Mucosa of rectum (tissue), 2 donors: ENCODE measurements around the gene MST1R.
"Not testable (repeated sequence)": the region's sequence is repeated elsewhere in the genome, so short reads cannot be mapped to it uniquely, and the experiment has no call there.

Experiments
- H3K27ac ChIP-seq, 2 donors: one replicate each; pipeline ENCODE4 v1.7.0; 2013; ENCODE audit warnings: inconsistent platforms in 2 of 2, low read depth in 2 of 2, low read length in 2 of 2
- H3K27me3 ChIP-seq, 2 donors: one replicate each; pipeline ENCODE4 v1.7.0; 2013; ENCODE audit warnings: low read length in 2 of 2; ENCODE audit not compliant: control insufficient read depth in 2 of 2, insufficient read depth in 2 of 2
- H3K36me3 ChIP-seq, 2 donors: one replicate each; pipeline ENCODE4 v1.7.0; 2013; ENCODE audit warnings: low read length in 2 of 2; ENCODE audit not compliant: control insufficient read depth in 2 of 2, insufficient read depth in 2 of 2
- H3K4me1 ChIP-seq, 2 donors: one replicate each; pipeline ENCODE4 v1.7.0; 2013; ENCODE audit warnings: low read length in 2 of 2, mild to moderate bottlenecking in 1 of 2; ENCODE audit not compliant: control insufficient read depth in 2 of 2, insufficient read depth in 2 of 2
- H3K4me3 ChIP-seq, 2 donors: one replicate each; pipeline ENCODE4 v1.7.0; 2013; ENCODE audit warnings: low read length in 2 of 2
- H3K9ac ChIP-seq, 2 donors: one replicate each; pipeline ENCODE4 v1.7.0; 2013; ENCODE audit warnings: low read length in 2 of 2, low read depth in 1 of 2, mild to moderate bottlenecking in 1 of 2
- H3K9me3 ChIP-seq, 2 donors: one replicate each; pipeline ENCODE4 v1.7.0; 2013; ENCODE audit warnings: low read length in 2 of 2; ENCODE audit not compliant: control insufficient read depth in 2 of 2
- donor health status: healthy.
- donor health status: Normal muscosa, but diverticular disease.

Gene MST1R

DNA sequence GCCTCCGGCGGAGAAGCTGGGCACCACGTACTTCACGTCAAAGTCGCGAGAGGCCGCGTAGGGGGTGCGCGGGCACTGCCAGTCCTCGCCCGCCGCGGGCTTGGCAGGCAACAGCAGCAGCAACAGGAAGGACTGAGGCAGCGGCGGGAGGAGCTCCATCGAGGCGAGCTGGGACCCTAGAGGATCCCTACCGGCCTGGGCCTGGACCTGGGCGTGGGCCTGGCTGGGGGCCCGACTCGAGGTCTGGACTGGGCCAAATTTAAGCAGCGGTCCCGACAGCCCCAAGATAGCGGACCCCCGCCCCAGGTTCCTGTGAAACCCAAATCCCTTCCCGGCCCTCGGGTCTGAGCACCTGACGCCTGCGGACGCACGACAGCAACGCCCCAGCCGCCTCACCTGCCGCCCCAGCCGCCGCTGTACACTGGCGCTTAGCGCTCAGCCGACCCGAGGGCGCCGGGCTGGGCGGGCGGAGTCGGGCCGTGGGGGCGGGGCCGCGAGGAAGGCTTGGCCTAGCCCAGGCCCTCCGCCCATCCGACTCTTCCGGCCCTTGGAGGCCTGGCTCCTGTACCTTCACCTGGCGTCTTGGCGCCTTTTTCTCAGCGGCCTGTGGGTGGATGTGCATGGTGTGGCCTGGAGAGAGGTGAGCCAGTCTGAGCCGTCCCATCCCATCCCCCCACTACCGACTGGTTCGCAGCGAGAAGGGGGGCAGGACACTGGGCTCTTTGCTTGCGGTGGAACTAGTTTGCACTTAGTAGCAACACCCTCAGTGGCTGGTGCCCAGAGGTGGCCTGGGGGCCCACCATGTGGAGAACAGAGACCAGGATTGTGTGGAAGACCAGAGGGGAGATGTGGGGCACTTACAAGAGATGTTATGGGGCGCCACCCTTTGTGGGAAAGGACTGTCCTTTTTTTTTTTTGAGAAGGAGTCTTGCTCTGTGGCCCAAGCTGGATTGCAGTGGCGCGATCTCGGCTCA, at the start of gene MST1R:
Gene MST1R (minus strand): TSS at position 423 of the 974 bp plus-strand sequence. CDS start 264 bp downstream, at position 159.
- Histone ChIP-seq H3K27ac (peak within 1 kb of the TSS; percentile 82 to 92), H3K27me3 (no peaks in the 10 kb centered on the region), H3K4me3 (peak within 1 kb of the TSS; percentile 75 to 76), H3K9ac (peak within 1 kb of the TSS; percentile 75 to 92), H3K4me1 (peaks cover 59 to 64% of the 10 kb centered on the region in 2 donors), H3K36me3 (peaks cover 2 to 3% of the 10 kb centered on the region in 2 donors), H3K9me3 (no peaks in the 10 kb centered on the region)

DNA sequence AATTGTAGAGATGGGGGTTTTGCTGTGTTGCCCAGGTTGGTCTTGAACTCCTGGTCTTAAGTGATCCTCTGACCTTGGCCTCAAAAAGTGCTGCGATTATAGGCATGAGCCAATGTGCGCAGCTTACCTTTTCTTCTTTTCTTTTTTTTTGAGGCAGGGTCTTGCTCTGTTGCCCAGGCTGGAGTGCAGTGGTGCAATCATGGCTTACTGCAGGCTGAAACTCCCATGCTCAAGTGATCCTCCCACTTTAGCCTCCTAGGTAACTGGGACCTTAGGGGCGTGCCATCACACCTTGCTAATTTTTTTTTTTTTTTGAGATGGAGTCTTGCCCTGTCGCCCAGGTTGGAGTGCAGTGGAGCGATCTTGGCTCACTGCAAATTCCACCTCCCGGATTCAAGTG, 49.3 kb upstream of the MST1R start:
- Histone ChIP-seq H3K9ac (no peak overlapping the region), H3K4me1 (peaks cover 0 to 5% of the 10 kb centered on the region in 2 donors), H3K4me3 (no peak overlapping the region), H3K27me3 (no peaks in the 10 kb centered on the region), H3K27ac (no peak overlapping the region), H3K36me3 (no peaks in the 10 kb centered on the region), H3K9me3 (no peaks in the 10 kb centered on the region)

DNA sequence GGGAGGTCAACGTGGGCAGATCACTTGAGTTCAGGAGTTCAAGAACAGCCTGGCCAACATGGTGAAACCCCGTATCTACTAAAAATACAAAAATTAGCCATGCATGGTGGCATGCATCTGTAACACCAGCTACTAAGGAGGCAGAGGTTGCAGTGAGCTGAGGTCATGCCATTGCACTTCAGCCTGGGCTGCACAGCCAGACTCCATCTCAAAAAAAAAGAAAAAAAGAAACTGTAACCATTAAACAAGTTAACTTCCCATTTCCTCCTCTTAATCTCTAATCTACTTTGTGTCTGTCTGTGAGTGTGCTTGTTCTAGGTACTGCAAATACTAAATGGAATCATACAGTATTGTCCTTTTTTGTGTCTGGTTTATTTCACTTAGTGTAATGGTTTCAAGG, 39.0 kb upstream of the MST1R start:
- no peaks in the 10 kb centered on the region for H3K36me3 ChIP-seq
- H3K27me3 ChIP-seq: no peaks in the 10 kb centered on the region
- no peak overlapping the region for H3K9ac ChIP-seq
- no peak overlapping the region for H3K27ac ChIP-seq
- H3K9me3 ChIP-seq: no peaks in the 10 kb centered on the region
- no peak overlapping the region for H3K4me3 ChIP-seq
- H3K4me1 ChIP-seq: peaks cover 7 to 8% of the 10 kb centered on the region in 2 donors

DNA sequence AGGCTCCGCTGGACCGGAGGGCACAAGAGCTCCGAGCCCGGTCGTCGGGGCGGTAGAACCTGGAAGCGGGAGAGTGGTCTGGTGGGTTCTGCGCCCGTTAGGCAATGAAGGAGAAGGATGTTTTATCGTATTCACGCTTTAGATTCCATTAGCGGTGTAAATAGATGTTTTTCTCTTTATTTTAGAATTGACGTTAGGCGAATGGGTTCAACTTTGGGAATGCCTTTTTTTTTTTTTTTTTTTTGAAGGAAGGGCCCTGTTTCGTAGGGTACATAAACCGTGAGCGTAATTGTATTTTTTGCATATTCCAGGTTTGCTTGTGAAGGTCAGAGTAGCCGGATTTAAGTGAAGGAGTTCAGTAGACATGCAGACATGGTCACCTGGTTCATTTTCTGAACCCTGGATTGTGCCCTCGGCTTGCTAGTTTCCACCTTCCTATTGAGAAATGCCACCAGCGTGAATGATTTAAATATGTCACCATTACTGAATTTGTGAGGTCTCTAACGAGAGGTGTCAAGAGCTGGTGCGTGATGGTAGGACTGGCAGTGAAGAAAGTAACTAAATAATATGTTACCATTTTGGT, 37.1 kb upstream of the MST1R start:
- Histone ChIP-seq H3K4me3 (peak overlapping the region; percentile 95 to 96), H3K27ac (peak overlapping the region; percentile 98), H3K27me3 (no peaks in the 10 kb centered on the region), H3K9ac (peak overlapping the region; percentile 86 to 88), H3K9me3 (no peaks in the 10 kb centered on the region), H3K36me3 (no peaks in the 10 kb centered on the region), H3K4me1 (peaks cover 7 to 8% of the 10 kb centered on the region in 2 donors)

DNA sequence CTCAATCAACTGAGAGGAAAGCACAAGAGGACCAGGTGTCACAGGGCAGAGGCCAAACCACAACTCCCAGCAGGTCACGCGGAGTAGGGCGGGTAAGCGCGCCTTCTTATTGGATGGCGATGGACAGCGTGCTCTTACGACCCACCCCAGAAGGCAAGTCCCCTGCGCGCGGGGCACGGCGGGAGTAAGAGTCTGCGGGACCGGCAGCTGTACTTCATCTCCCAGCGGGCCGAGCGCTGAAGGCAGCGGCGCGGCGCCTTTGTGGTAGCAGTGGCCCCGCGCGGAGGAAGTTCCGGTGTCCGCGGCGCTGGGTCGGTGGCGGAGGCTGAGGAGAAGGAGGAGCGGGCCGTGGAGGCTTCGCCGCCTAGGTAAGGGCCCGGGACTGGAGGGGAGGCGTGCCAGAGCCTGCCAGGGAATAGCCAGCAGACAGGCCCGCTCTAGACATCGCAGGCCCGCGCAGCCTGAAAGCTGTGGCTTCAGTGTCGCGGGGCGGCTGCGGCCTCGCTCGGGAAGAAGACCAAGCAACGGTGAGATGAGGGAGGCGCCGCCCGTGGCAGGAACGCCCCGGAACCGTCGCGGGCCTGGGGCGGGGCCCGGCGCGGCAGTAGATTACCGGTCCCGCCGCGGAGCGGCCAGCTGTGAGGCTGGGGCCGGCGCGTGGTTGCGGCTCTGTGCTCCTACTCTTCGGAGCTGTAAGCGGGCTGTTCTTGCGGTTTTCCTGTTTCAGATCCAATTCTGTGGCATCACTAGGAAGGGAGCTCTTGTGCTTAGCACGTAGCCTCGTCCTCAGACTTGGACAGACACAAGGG, 36.4 kb upstream of the MST1R start, which contains the start of gene RBM6:
Gene RBM6 (plus strand): TSS at position 293 of the 809 bp plus-strand sequence. CDS start 22,492 bp downstream, outside the sequence.
- H3K27ac ChIP-seq: peak within 1 kb of the TSS; percentile 98
- peak within 1 kb of the TSS; percentile 86 to 88 for H3K9ac ChIP-seq
- H3K27me3 ChIP-seq: no peaks in the 10 kb centered on the region
- peaks cover 7 to 8% of the 10 kb centered on the region in 2 donors for H3K4me1 ChIP-seq
- H3K9me3 ChIP-seq: no peaks in the 10 kb centered on the region
- no peaks in the 10 kb centered on the region for H3K36me3 ChIP-seq
- peak within 1 kb of the TSS; percentile 95 to 96 for H3K4me3 ChIP-seq

DNA sequence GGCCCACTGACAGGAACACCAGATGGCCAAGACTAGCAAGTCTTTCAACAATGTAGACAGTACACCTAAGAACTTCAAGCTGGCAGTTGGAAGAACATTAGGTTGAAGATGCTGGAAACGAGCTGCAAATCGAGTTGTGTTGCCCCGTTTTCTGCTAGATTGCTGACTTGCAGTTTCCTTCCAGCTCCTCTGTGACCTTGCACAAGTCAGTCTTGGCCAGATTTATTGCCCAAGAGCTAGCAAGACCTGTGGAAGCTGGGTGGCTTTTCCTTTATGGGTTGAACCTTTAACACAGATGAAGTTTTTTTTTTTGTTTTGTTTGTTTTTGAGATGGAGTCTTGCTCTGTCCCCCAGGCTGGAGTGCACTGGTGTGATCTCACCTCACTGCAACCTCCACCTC, 33.4 kb upstream of the MST1R start:
- Histone ChIP-seq H3K27me3 (no peaks in the 10 kb centered on the region), H3K27ac (no peak overlapping the region)

DNA sequence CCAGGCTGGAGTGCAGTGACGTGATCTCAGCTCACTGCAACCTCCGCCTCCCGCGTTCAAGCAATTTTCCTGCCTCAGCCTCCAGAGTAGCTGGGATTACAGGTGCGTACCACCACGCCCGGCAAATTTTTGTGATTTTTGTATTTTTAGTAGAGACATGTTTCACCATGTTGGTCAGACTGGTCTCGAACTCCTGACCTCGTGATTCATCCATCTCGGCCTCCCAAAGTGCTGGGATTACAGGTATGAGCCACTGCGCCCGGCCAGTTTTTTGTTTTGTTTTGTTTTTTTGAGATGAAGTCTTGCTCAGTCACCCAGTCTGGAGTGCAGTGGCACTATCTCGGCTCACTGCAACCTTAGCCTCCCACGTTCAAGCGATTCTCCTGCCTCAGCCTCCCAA, 28.6 kb upstream of the MST1R start:
- H3K27ac ChIP-seq, H3K4me3 ChIP-seq, H3K27me3 ChIP-seq, H3K36me3 ChIP-seq, H3K9me3 ChIP-seq, H3K9ac ChIP-seq: not testable (repeated sequence)
- H3K4me1 ChIP-seq: peaks cover 7 to 10% of the 10 kb centered on the region in 2 donors

More for the DNA sequence above, 33.4 kb upstream of the MST1R start:
- H3K4me1 ChIP-seq: peaks cover 7 to 8% of the 10 kb centered on the region in 2 donors
- H3K36me3 ChIP-seq: no peaks in the 10 kb centered on the region
- H3K4me3 ChIP-seq: no peak overlapping the region
- no peaks in the 10 kb centered on the region for H3K9me3 ChIP-seq
- no peak overlapping the region for H3K9ac ChIP-seq

DNA sequence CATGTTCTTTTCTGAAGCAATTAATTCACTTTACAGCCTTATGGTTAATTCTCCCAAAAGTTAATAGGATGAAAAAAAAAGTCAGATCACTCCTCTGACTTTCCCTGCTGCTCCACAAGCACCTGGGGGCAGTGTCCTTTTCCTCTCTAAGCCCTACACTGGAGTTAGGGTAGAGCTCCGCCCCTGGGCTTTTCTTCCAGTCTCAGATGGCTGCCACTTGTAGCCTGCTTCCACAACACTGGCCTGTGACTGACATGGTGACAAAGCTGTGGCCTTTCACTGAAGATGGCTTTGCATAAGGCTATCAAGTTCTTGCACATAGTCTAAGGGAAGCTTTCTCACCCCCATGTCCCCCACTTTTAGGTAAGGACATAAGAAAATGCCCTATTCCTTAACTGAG, 27.2 kb upstream of the MST1R start:
- Histone ChIP-seq H3K27ac (no peak overlapping the region), H3K9ac (no peak overlapping the region)

DNA sequence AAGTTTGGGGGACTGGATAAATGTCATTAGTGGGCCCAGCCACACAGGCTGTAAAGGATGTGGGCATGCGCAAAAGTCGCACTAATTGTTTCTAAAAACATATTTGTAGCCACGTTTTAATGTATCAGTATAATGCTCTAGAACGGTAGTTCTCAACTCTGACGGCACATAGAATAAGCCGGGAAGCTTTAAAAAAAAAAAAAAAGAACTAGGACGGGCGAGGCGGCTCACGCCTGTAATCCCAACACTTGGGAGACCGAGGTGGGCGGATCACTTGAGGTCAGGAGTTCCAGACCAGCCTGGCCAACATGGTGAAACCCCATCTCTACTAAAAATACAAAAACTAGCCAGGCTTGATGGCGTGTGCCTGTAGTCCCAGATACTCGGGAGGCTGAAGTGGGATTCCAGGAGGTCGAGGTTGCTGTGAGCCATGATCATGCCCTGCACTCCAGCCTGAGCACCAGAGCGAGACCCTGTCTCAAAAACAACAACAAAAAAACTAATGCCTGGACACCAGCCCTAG, 26.6 kb upstream of the MST1R start:
- no peaks in the 10 kb centered on the region for H3K27me3 ChIP-seq
- peak overlapping the region; percentile 79 to 83 for H3K9ac ChIP-seq
- peak overlapping the region; percentile 80 to 91 for H3K4me3 ChIP-seq
- H3K36me3 ChIP-seq: no peaks in the 10 kb centered on the region
- H3K4me1 ChIP-seq: peaks cover 7 to 10% of the 10 kb centered on the region in 2 donors
- H3K27ac ChIP-seq: peak overlapping the region; percentile 87 to 91
- no peaks in the 10 kb centered on the region for H3K9me3 ChIP-seq

More for the DNA sequence above, 27.2 kb upstream of the MST1R start:
- Histone ChIP-seq H3K4me1 (peaks cover 7 to 10% of the 10 kb centered on the region in 2 donors), H3K9me3 (no peaks in the 10 kb centered on the region), H3K36me3 (no peaks in the 10 kb centered on the region), H3K27me3 (no peaks in the 10 kb centered on the region), H3K4me3 (no peak overlapping the region)
